Fibroblast of skin of left quadriceps (primary cell): ENCODE measurements around the gene GFI1.
"Not testable (repeated sequence)": the region's sequence is repeated elsewhere in the genome, so short reads cannot be mapped to it uniquely, and the experiment has no call there.

Experiments used
- DNase-seq, 2 experiments: peaks; one replicate each; pipeline ENCODE4 v3.0.0-alpha.2; 2013; ENCODE audit warnings: low read depth in 2 of 2

Gene GFI1

DNA sequence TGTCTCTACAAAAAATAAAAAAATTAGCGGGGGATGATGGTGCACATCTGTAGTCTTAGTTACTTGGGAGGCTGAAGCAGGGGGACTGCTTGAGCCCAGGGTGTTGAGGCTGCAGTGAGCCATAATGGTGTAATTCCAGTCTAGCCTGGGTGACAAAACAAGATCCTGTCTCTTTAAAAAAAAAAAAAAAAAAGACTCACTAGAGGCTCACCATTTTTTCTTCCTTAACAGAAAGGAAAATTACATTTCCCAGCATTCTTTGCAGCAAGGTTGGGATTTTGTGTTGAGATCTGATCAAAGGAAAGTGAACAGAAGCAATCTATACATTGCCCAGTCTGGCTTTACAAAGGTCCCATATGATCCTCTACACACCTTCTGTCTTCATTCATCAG lies 21.5 kb downstream of the GFI1 start:
- no peak for DNase-seq

DNA sequence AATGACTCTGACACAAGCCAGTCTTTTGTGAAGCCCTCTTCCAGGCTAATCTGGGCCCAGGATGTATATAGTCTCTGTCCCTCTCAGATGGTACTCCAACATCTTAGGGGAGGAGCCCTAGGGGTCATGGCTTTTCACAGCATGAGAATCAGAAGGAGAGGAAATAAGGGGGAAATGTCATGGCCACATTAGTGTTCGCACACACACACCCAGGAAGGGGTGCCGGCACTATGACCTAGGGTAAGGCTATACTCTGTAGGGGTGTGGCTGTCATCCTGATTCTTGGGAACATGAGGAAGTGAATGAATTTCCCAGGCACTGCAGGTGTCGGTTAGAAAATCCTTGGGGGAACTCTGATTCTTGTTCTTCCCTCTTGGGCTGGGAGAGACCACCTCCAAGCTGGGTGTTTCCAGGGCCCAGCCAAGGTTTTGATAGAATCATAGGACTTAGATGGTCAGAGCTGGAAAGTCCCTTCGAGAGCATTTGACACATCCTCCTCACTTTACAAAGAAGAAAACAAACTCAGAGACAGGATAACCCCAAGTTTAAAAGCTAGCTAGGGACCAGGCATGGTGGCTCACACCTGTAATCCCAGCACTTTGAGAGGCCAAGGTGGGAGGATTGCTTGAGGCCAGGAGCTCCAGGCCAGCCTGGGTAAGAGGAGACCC lies 22.0 kb downstream of the GFI1 start:
- no peak for DNase-seq

DNA sequence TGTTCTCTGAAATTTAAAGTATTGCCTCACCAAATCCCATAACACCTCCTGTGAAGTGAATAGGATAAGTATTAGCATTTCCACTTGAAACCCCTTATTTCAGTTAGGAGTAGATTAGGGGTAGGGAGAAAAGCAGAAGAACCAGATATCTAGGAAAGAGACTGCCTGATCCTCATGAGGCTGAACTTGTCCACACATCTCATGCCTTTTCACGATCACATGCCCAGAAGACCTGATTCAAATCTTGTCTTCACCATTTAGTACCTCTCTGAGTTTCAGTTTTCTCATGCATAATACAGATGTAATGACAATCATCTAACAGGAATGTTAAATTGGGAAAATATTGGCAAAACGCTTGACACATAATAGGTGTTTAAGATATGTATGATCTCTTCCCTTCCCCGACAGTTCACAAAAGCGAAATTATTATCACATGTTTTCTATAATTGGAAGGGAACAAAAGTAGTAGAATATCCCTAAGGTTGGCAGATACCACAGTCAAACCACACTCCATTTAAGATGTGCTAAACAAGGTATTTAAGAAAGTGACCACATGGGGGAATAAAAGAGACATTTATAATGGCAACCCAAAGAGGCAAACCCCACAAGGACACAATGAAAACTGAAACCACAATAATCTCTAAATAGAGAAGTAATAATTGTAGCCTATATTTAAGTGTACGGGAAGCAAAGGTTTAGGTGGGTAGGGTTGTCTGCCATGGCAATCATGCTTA lies 25.2 kb downstream of the GFI1 start:
- DNase-seq, result no peak

DNA sequence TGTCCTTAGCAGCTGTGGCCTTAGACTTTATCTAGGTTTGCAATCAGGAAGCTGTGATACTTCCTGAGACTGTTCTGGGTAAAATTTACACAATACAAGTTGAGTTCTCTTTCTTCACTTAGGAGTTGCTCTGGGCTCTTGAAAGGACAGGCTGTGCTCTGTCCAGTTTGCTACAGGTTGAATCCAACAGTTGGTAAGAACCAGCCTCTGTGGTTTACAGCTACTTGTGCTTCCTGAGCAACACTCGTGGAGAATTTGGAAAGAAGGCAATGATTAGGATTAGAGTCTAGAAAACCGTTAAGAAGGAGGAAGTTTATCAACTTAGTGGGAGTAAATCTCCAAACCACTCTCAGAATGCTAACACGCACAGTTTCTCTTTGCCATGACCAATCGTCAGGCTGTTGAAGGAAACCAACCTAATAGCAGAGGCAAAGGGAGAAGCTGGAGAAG lies 26.8 kb downstream of the GFI1 start:
- no peak for DNase-seq

DNA sequence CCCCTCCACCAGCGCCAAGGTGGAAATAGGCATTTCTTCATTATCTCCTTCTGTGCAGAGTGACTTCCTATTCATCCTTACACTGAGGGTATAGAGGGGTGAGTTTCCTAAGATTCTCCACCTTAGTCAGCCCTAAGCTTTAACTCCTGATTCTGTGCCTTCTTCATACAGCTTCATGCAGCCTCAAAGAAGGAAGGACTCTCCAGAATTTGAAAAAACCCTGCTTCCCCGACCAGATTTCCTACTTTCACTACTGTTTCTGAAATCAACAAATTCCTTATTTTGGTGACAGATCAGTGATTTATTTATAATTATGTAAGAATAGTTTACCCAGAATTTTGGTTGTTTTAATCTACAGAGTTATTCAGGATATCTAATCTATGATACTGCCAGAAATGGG lies 28.6 kb downstream of the GFI1 start:
- no peak for DNase-seq

DNA sequence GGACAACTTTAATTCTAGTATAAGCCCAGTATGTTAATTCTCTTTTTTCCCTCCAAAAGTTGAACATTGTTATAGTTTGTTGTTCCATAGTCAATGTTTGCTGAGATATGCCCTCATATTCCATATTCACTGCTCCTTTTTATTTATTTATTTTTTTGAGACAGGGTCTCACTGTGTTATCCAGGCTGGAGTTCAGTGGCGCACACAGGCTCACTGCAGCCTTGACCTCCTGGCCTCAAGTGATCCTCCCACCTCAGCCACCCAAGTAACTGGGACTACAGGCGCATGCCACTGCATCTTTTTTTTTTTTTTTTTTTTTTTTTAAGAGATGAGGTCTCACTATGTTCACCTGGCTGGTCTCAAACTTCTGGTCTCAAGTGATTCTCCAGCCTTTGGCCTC lies 38.7 kb downstream of the GFI1 start:
- no peak for DNase-seq

DNA sequence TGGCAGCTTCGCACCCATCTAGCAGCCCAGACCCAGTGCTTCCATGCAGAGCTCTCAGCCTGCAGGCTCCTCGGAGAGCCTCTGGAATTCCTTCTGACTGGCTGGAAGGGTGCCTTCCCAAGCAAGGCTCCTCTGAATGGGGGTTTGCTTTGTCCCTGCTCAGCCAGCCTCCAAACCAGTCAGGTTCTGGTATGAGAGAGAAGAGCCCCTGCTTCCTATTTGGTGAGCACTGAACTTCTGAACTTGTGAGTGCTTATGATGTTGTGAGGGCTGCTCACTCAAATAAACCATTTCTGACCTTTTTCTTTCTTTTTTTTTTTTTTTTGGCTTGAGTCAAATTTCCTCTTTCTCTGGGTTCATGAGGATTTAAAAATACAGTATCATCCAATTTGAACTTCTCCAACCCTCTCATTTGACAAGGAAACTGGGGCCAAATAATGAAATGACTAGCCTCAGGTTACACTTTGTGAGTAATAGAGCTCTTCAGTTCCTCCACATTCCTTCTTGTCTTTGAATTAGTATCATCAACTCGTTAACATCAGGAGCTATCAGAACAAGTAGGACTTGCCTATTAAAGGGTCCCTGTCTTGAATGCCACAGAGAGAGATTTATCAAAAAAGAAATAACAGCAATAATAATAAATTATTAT lies 39.6 kb downstream of the GFI1 start:
- DNase-seq, result no peak

DNA sequence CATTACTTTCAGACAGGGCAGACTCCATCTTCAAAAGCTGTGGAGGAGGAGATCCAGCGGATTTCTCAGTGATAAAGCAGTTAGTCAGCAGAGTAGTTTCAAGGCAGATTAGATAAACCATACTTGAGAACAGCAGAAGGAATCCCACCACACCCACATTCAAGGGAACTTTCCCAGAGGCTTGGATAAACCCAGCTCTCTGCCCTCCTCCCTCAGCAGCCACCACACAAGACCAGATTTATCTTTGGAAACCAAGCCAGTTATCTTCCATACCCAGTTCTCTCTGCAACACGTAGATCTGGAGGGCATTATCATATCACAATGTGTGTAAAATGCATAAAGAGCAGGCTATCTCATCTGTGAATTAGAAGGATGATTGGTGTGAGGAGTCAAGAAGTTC lies 40.2 kb downstream of the GFI1 start:
- no peak for DNase-seq

DNA sequence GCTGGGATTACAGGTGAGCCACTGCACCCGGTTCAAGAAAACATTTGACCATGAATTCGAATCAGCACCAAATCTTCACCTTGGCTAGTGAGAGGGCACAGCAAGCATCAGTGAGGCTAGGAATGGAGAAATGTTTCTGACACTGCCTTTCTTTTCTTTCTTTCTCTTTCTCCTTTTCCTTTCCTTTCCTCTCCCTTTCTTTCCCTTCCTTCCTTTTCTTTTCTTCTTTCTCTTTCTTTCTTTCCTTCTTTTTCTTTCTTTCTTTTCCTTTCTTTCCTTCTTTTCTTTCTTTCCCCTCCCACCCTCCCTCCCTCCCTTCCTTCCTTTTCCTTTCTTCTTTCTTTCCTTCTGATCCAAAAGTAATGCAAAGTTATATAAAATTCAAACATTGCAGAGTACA lies 40.9 kb downstream of the GFI1 start:
- DNase-seq, result no peak

DNA sequence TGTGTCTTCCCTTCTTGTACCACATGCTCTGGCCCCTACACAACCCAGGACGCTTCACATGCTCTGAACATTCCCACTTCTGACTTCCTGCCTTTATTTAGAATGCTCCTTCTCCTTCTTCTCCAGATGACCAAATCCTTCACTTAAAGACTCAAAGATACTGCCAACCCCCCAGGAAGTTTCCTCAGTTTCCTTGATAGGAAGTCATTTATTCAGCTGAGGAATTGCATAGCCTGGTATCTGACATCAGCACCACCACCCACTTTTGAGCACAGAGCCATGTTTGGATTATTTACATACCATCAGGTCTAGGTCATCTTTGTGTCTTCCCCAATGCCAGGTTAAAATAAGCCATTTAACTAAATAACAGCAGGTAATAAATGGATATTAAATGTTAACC lies 42.4 kb downstream of the GFI1 start:
- DNase-seq, result peak in 1 of 2 experiments; percentile 3

DNA sequence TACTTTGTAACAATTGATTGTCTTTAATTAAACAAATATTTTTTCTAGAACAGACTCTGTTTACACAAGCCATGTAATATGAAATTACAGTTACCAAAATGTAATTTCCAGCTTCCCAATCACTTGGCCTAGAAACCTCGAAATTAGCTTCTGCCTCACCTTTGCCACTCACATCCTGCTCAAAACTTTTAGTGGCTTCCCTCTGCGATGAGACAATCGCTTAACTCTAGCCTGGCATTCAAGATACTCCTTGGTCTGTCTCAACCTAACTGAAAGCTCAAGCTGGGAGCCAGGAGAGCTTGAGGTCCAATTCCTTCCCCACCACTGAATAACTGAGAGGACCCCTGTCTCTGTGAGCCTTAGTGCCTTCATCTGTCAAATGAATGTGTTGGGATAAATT lies 42.8 kb downstream of the GFI1 start:
- no peak for DNase-seq

DNA sequence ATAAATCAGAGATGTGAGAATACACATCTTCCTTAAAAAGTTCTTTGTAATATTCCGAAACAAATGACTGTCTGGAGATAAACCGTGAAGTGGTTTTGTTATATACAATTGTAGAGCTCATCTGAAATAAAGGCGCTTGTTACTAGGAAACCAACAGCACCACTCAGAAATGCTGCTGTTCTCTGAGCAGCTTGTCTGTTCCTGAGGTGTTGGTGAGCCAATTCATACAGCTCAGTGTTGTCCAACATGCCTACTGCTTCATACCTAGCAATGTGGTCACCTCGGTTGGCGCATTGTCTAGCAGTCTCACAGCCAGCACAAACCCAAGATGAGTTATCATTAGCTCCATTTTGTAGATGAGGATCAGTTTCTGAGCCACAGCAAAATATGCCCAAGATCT lies 44.4 kb downstream of the GFI1 start:
- no peak for DNase-seq

DNA sequence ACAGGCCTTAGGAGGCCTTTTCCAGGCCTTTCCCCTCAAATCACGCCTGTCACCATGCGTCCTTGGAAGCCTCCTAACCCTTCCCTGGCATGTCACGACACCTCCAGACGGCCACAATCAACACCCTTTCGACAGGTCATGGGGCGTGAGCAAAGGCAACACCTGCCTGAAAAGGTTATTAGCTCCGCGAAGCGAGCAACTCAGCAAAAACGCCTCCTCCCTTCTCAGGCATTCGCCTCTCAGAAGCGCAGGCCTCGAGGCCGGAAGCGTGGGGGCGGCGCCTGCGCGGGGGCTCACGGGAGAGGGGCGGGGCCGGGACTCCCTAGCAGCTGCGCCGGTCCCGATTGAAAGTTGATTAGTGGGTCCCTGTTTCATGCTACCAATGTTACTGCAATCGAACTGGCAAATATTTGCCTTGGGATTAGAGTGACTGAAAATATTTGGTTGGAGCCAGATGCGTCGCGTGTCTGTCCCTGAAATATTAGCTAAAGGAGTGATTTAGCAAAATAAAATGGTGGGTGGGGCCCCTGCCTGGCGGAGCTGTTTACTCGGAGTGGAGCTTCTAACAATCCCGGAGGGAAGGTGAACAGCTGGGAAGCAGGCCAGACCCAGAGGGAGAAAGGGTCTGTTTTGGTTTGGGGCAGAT lies 44.9 kb downstream of the GFI1 start:
- DNase-seq, result no peak

DNA sequence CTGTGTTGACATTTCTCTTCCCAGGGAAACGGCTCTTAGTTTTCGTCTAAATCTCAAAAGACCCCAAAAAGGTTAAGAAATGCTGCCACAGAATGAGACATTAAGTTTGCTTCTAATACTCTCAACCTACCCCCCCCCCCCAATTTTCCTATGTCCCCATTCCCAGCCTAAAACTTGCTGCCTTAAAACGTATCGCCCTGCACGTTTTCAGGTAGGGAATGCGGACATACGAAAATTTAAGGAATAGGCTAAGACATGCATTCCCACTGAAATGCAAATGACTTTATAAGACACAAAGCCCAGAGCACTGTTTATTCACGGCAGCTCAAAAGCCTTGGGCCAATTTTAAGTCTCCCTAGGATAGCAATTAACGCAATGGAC lies 45.4 kb downstream of the GFI1 start:
- DNase-seq, result no peak

DNA sequence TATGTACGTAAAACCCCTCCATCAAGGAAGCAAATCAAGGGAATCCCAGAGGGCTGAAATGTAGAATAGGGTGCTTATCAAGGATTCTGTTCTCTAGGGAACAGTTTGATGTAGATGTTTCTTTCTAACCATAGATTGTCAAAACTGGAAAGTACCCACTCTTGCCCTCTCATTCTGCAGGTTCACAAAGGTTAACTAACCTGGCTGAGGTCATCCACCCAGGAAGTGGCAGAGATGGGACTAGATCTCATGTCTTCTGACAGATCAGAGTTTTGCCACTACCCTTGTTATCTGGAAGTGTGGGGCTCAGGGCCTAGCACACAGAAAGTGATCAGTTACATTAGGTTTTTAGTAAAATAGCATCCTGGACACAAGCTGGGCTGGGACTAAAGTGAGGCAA lies 47.4 kb downstream of the GFI1 start:
- DNase-seq, result no peak

DNA sequence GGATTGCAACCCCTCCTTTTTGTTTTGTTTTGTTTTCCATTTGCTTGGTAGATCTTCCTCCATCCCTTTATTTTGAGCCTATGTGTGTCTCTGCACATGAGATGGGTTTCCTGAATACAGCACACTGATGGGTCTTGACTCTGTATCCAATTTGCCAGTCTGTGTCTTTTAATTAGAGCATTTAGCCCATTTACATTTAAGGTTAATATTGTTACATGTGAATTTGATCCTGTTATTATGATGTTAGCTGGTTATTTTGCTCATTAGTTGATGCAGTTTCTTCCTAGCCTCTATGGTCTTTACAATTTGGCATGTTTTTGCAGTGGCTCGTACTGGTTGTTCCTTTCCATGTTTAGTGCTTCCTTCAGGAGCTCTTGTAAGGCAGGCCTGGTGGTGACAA lies 52.2 kb downstream of the GFI1 start:
- not testable (repeated sequence) for DNase-seq

DNA sequence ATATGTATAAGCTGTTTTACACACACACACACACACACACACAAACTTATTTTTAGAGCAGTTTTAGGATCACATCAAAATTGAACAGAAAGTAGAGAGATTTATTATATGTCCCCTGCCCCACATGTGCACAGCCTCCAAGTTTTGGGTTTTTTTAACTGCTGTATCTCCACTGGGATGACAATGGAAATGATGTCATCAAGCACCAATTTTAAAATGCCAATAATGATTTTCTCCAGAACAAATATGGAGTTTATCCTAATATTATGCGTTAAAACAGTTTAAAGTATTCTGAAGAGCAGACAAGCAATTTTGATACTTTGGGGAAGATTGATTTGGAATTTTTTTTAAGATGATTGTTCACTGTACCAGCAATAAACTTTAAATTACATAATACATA lies 56.7 kb downstream of the GFI1 start:
- no peak for DNase-seq

DNA sequence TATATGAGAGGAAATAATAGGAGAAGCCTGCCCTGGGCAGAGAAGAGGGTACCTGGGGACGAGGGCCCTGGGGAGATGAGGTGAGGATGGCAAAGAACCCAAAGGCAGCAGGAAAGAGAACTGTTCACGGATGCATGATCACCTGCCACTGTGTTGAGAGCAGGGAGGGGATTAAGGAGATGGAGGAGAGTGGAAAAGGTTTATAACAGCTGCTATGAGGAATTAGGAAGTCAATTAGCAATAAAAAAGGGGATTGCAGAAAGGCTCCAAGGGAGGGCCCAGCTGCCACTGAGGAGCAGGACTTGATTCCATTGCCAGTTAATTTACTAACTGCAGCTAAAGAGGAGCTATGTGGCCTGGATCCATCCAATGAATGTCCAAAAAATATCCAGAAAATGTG lies 61.1 kb downstream of the GFI1 start:
- no peak for DNase-seq
